ENCODE data around the gene BCAS4. TPM values are rescaled to one million over a fixed set of nuclear protein-coding genes. Genes with fewer than 3 reads are reported as not detected.
"Not testable (repeated sequence)": the region's sequence is repeated elsewhere in the genome, so short reads cannot be mapped to it uniquely, and the experiment has no call there.

Gene BCAS4
- total RNA-seq, 2 donors from 2014 or later, result 7.7 to 10.2 TPM

DNA sequence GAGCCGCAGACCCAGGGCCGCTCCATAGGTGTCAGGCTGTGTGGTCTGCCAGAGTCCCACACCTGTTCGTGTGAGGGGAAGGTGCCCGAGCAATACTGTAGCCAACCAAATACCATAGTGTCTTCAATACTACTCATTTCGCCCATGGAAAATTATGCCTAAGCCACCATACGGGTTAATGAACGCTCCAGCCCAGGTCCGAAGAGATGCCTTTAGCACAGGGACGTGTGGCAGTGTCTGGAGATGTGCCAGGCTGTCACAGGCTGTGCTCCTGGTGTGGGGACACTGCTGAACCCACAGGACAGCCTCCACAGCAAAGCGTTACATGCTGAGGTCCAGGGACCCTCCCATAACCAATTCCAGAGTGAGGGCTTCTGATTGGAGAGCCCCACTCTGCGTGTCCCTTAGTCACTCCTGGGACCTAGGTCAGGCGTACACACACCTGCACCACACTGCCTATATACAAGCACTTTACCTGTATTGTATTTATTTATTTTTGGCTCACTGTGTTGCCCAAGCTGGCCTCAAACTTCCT, 25.2 kb upstream of the BCAS4 start:
- H3K4me1 ChIP-seq (ENCODE audit: control insufficient read depth in 1 of 2, low read depth in 2 of 2); ATAC-seq (ENCODE audit: insufficient number of reproducible peaks, low FRiP score, low read depth); H3K9me3 ChIP-seq; DNase-seq (ENCODE audit: low spot score); H3K27ac ChIP-seq; H3K4me3 ChIP-seq; H3K36me3 ChIP-seq; H3K27me3 ChIP-seq (replicated peaks; ENCODE audit: insufficient read depth): not testable (repeated sequence)

DNA sequence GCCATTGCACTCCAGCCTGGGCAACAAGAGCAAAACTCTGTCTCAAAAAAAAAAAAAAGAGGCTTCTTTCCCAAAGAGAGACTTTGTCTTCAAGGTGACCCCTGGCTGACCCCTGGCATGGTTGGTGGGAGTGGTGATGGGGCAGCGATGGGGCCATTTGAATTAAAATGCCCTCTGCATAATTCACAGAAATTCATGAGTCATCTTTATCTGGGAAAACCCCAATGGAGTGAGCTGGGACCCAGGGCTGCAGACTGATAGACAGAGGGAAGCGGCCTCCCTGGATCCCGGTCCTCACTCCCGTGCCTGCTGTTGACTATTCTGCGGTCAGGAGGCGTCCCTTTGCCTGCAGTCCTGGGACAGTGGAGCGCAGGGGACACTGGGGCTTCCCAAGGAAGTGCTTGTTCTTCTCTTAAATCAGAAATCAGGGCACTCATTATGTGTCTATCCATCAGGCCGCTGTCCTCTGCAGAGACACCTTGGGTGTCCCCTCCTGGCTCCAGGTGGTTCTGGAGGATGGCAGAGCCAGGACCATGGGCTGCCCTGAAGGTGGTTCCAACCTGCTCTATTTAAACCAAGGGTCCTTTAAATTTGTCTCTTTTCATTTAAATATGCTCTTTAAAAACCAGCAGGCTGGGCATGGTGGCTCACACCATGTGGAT, 23.3 kb upstream of the BCAS4 start:
- ATAC-seq (ENCODE audit: insufficient number of reproducible peaks, low FRiP score, low read depth), result not testable (repeated sequence)

DNA sequence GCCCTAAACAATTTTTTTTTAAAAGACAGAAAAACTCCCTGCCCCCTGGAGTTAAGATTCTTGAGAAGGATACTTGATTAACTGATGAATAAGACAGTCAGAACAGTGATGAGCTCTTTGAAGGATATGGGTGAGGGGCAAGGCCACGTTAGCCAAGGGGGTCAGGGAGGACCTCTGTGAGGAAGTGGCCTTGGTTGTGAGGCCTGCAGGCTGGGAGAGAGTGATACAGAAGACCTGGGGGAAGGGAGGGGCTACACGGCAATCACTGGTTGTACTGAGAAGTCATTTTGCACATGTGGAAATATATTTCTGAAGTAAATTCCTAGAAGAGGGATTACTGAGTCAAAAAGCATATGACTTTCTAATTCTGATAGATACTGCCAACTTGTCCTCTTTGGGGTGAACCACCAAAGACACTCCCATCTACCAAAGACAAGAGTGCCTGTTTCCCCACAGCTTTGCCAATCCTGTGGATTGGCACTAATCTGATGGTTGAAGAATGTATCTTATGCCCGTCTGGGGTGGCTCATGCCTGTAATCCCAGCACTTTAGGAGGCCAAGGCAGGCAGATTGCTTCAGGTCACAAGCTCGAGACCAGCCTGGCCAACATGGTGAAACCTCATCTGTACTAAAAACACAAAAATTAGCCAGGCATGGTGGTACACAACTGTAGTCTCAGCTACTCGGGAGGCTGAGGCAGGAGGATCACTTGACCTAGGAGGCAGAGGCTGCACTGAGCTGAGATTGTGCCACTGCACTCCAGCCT, 22.3 kb upstream of the BCAS4 start:
- DNase-seq (ENCODE audit: low spot score), result no peak
- ATAC-seq (ENCODE audit: insufficient number of reproducible peaks, low FRiP score, low read depth), result no peak
- H3K27ac ChIP-seq, result no peak overlapping the region

More for the DNA sequence above, 23.3 kb upstream of the BCAS4 start:
- H3K27ac ChIP-seq; H3K27me3 ChIP-seq (replicated peaks; ENCODE audit: insufficient read depth); H3K9me3 ChIP-seq; H3K4me1 ChIP-seq (ENCODE audit: control insufficient read depth in 1 of 2, low read depth in 2 of 2); H3K4me3 ChIP-seq; H3K36me3 ChIP-seq; DNase-seq (ENCODE audit: low spot score): not testable (repeated sequence)

DNA sequence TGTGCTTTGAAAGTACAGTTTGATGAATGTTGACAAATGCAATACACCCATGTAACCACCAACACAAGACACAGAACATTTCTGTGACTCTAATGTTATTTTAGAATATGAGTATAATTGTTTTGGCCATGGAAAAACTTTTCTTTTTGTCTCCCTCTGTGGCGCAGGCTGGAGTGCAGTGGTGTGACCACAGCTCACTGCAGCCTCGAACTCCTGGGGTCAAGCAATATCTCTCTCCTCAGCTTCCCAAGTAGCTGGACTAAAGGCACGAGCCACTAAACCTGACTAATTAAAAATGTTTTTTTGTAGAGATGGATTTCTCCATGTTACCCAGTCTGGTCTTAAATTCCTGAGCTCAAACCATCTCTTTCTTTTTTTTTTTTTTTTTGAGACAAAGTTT, 20.3 kb upstream of the BCAS4 start:
- ATAC-seq (ENCODE audit: insufficient number of reproducible peaks, low FRiP score, low read depth), result no peak
- H3K4me1 ChIP-seq (ENCODE audit: control insufficient read depth in 1 of 2, low read depth in 2 of 2), result no peaks in the 10 kb centered on the region
- no peaks in the 10 kb centered on the region for H3K36me3 ChIP-seq
- DNase-seq (ENCODE audit: low spot score), result no peak
- H3K4me3 ChIP-seq, result no peak overlapping the region
- TF ChIP-seq, protein P1, sequence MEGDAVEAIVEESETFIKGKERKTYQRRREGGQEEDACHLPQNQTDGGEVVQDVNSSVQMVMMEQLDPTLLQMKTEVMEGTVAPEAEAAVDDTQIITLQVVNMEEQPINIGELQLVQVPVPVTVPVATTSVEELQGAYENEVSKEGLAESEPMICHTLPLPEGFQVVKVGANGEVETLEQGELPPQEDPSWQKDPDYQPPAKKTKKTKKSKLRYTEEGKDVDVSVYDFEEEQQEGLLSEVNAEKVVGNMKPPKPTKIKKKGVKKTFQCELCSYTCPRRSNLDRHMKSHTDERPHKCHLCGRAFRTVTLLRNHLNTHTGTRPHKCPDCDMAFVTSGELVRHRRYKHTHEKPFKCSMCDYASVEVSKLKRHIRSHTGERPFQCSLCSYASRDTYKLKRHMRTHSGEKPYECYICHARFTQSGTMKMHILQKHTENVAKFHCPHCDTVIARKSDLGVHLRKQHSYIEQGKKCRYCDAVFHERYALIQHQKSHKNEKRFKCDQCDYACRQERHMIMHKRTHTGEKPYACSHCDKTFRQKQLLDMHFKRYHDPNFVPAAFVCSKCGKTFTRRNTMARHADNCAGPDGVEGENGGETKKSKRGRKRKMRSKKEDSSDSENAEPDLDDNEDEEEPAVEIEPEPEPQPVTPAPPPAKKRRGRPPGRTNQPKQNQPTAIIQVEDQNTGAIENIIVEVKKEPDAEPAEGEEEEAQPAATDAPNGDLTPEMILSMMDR (IDR thresholded peaks at IDR 0.05), result no peak
- H3K27ac ChIP-seq, result no peak overlapping the region
- no peaks in the 10 kb centered on the region for H3K9me3 ChIP-seq
- H3K27me3 ChIP-seq (replicated peaks; ENCODE audit: insufficient read depth), result no peaks in the 10 kb centered on the region

More for the DNA sequence above, 22.3 kb upstream of the BCAS4 start:
- no peaks in the 10 kb centered on the region for H3K36me3 ChIP-seq
- no peaks in the 10 kb centered on the region for H3K9me3 ChIP-seq
- no peaks in the 10 kb centered on the region for H3K27me3 ChIP-seq (replicated peaks; ENCODE audit: insufficient read depth)
- no peak overlapping the region for H3K4me3 ChIP-seq
- H3K4me1 ChIP-seq (ENCODE audit: control insufficient read depth in 1 of 2, low read depth in 2 of 2), result no peaks in the 10 kb centered on the region
- TF ChIP-seq, protein P1 (IDR thresholded peaks at IDR 0.05), result no peak

DNA sequence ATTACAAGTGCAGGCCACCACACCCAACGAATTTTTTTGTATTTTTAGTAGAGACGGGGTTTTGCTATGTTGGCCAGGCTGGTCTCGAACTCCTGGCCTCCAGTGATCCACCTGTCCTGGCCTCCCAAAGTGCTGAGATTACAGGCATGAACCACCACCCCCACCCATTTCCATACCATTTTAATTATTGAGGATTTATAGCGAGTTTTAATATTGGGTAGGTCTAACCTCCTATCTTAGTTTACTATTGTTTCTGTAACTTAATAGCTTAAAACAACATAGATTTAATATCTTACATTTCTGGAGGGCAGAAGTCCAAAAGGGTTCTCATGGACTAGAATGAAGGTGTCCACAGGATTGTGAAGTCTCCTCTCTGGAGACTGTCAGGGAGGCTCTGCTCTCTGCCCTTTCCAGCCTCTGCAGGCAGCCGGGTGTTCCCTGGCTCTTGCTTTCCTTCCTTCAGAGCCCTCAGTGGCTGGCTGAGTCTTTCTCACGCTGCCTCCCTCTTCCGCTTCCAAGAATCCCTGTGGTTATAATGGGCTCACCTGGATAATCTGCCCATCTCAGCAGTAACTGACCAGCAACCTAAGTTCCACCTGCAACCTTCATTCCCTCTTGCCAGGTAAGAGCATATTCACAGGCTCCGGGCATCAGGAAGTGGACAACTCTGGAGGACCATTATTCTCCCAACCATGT, 18.6 kb upstream of the BCAS4 start:
- no peak for ATAC-seq (ENCODE audit: insufficient number of reproducible peaks, low FRiP score, low read depth)
- Histone ChIP-seq H3K27me3 (replicated peaks; ENCODE audit: insufficient read depth) (no peaks in the 10 kb centered on the region), H3K36me3 (no peaks in the 10 kb centered on the region), H3K27ac (no peak overlapping the region), H3K9me3 (no peaks in the 10 kb centered on the region), H3K4me3 (no peak overlapping the region), H3K4me1 (ENCODE audit: control insufficient read depth in 1 of 2, low read depth in 2 of 2) (no peaks in the 10 kb centered on the region)
- TF ChIP-seq, protein P1 (IDR thresholded peaks at IDR 0.05), result no peak
- DNase-seq (ENCODE audit: low spot score), result no peak

DNA sequence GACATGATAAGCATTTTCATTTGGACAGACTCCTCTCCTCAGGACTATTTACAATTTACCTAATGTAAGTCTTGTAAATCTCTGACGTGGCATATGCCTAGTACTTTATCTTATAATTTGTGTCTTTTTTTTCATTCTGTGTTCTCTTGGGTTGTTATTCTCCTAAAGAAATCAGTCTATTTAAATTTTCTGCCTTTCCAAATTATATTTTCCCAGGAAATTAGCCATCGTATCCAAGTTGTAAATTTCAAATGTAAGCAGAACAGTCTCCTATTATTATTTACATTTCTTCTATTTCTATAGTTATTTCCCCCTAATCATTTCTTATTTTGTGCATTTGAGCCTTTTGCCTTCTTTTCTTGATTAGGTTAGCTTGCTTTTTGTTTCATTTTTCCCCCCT, 17.5 kb upstream of the BCAS4 start:
- Histone ChIP-seq H3K4me1 (ENCODE audit: control insufficient read depth in 1 of 2, low read depth in 2 of 2) (no peaks in the 10 kb centered on the region), H3K36me3 (no peaks in the 10 kb centered on the region), H3K4me3 (no peak overlapping the region), H3K27me3 (replicated peaks; ENCODE audit: insufficient read depth) (no peaks in the 10 kb centered on the region), H3K9me3 (no peaks in the 10 kb centered on the region), H3K27ac (no peak overlapping the region)
- TF ChIP-seq, protein P1 (IDR thresholded peaks at IDR 0.05), result no peak
- DNase-seq (ENCODE audit: low spot score) (no peak), ATAC-seq (ENCODE audit: insufficient number of reproducible peaks, low FRiP score, low read depth) (no peak)

DNA sequence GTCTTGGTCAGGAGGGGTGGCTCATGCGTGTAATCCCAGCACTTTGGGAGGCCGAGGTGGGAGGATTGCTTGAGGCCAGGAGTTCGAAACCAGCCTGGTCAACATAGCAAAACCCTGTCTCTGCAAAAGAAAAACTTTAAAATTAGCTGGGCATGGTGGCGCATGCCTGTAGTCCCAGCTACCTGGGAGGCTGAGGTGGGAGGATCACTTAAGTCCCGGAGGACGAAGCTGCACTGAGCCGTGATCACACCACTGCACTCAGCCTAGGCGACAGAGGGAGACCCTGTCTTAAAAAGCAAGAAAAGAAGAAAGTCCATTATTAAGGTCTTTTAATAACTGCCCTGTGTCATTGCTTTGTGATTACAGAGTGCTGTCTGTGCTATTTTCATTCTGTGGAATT, 15.9 kb upstream of the BCAS4 start:
- H3K27ac ChIP-seq; H3K4me1 ChIP-seq (ENCODE audit: control insufficient read depth in 1 of 2, low read depth in 2 of 2); H3K36me3 ChIP-seq; H3K9me3 ChIP-seq; H3K4me3 ChIP-seq; H3K27me3 ChIP-seq (replicated peaks; ENCODE audit: insufficient read depth); DNase-seq (ENCODE audit: low spot score); ATAC-seq (ENCODE audit: insufficient number of reproducible peaks, low FRiP score, low read depth): not testable (repeated sequence)
